GM18873 (cell line): ENCODE data around the gene MTCL3.
"Not testable (repeated sequence)": the region's sequence is repeated elsewhere in the genome, so short reads cannot be mapped to it uniquely, and the experiment has no call there.

Experiments
- ATAC-seq: cut with Tn5 transposase; IDR thresholded peaks from one replicate; pipeline ENCODE4 v1.9.1; 2021; ENCODE audit warnings: mild to moderate bottlenecking, moderate library complexity, moderate number of reproducible peaks; ENCODE audit not compliant: unreplicated experiment, low FRiP score

Gene MTCL3

DNA sequence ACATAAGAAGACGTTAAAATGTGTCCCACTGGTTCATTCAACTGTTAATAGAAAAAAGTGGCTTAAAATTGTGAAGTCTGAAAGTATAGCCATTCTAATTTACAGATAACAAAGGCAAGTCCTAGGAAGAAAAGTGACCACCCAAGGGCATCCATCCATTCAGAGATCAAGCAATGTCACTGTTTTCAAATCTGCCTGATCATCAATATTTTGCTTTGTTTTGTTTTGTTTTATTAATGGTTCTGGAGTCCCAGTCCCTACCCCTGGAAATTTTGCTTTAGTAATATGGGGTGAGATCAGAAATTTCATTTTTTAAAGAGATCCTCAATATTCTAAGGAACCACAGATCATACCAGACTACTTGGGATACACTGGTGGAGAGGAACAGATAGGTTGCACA is 77.3 kb downstream of the MTCL3 start:
- ATAC-seq, result no peak

DNA sequence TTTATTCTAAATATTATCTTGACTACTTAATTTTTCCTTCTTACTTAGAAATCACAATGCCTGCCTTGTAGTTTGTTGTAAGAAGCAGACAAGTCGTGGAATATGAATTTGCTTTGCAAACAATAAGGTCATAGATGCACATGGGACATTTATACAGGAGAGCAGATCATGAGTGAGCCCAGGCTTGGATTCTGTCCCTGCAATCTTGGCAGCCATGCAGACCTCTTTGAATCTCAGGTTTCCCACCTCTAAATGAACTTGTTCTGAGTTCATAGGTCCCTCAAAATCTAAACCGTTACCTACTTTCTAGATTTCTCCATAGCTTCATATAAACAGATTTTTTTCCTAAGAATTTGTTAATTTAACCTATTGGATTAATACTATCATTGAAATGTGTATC is 79.4 kb downstream of the MTCL3 start:
- ATAC-seq, result no peak

DNA sequence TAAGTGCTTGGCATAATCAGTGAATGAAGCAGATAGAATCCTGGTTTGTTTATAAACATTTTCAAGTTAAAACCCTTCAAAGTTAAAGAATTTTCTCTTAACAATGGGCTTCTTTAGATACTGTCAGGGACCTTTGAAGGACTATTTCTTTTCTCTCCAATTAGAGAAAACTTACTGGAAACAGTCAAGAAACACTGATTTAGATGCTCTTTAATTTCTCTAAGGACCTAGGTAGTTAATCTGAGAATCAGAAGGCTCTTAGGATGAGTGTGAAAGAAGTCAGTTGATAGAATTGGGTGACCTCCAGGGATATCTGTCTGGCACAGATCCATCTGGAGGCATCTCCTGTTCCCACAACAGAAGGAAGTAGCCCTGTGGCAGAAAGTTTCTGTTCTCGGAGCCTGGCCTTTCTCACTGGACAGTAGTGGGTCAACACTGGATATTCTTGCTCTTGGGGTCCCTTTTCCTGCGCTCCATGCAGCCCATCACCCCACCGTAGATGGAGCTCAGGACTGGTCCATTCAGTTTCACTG is 82.5 kb downstream of the MTCL3 start:
- ATAC-seq, result no peak

DNA sequence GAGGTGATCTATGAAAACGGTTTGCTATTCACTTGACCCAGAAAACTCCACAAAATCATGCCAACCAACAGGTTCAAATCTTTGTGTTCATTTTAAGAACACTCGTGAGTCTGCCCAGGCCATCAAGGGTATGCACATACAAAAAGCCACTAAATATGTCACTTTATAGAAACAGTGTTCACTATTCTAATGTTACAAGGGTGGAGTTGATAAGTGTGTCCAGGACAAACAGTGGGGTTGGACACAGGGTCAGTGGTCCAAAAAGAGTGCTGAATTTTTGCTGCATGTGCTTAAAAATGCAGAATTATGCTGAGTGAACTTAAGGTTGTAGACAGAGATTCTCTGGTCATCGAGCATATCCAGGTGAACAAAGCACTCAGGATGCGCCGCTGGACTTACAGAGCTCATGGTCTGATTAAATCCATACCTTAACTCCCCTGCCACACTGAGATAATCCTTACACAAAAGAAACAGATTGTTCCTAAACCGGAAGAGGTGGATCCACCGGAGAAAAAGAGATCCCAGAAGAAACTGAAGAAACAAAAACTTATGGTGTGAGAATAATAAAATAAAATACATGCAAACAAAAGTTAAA is 83.4 kb downstream of the MTCL3 start:
- no peak for ATAC-seq

DNA sequence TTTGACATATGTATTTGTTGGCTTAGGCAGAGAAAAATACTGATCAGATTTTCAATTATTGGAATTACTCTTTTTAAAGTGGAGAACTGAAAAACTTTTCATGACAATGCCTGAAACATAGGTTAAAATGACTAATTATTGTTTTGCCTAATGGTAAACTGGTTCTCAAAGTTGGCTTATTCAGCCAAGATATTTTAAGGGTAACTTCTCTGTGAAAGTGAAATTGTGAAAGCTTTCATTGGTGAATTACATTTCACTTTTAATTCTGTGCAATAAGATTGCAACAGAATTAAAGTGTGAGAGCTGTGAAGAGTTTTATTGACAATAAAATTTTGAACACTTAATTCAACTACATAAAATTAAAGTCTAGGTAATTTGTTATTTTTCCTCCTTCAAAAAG is 84.5 kb downstream of the MTCL3 start:
- no peak for ATAC-seq

DNA sequence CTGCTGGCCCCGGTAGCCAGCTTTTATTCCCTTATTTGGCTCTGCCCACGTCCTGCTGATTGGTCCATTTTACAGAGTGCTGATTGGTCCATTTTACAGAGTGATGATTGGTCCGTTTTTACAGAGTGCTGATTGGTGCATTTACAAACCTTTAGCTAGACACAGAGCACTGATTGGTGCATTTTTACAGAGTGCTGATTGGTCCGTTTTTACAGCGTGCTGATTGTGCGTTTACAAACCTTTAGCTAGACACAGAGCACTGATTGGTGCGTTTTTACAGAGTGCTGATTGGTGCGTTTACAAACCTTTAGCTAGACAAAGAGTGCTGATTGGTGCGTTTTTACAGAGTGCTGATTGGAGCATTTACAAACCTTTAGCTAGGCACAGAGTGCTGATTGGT is 90.6 kb downstream of the MTCL3 start:
- ATAC-seq, result not testable (repeated sequence)

DNA sequence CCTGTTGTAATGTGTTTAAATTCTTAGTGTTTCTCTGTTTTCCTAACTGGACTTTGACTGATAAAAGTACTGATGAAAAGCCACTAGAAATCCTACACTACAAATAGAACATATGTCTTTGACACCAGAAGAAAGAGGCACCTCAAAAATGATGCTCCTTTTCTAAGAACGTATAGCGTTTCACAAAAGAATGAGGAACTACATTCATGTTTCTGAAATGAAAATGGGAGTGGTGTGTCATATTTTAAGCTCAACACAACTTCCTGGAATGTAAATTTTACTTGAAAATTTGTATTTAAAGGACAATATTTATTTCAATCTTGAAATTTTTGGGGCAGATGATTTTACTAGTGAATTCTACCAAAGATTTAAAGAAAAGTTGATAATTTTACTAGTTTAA is 95.2 kb downstream of the MTCL3 start:
- no peak for ATAC-seq
